Epidermal melanocyte (primary cell): ENCODE results near the gene ATF6.
A peak's percentile ranks its signal among the peaks of the same experiment; 100 is the strongest.

Experiments
- DNase-seq: peaks from one replicate; pipeline ENCODE4 v3.0.0; 2011; ENCODE audit warnings: low spot score; ENCODE audit not compliant: insufficient read length

The ATF6 gene

DNA sequence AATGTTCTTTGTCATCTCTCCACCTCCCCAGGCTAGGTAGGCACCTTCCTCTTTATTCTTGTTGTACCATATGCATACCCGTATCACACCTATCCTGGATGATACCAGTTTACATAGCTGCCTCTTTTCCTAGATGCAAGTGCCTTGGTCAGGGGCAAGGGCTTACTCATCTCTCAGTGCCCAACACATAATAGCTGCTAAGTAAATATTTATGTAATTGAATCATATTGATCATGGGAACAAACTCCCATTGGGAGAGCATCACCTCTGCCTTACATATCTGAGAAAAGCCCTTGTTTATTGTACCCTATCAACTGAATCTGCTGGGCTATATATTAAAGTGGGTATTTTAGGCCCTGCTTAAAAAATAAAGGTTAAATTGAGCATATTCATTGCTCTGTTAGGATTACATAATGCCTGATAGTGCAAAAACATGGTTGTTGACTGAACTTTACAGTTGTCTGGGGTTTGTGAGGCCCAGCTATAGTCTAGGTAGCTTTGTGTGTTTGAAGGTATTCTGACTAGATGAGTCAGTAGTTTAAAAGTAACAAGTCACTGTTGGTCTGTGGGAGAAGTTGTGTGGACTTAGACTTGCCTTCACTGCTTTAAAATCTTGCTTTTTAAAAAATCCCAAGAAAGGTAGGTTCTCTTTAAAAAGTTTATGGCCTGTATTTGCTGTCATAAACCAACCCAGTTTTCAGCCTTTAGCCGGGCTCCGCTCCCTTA, 174.9 kb downstream of the ATF6 start:
- DNase-seq, result no peak

DNA sequence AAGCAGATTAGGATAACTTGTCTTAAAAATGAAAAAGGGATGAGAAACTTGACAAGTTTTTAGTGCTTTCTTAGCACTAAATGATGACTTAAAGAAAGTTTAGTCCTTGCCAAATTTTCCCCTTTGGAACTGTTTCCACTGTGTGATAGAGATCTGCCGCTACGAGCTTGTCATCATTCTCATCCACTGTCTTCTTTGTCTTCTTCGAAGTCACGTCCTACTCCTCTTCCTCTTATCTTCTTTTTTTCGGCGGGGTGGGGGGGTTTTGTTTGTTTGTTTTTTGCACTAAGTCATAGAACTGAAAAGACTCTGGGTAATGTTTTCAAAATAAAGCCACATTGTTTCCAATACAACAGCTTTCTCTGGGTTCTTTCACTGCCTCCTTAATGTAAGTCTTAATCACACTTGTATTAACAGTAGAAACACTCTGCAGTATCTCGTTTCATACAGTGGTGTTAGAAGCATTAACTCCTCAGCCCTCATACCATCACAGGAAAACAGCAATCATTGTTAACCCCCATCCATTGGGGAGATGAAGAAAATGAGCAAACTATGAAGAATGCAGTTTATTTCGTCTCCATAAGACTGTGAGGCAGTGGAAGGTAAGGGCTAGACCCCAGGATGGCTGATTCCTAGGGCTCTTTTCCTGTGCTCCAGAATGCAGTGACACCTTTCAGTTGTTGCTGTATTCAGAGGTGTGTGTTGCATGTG, 175.8 kb downstream of the ATF6 start:
- no peak for DNase-seq

DNA sequence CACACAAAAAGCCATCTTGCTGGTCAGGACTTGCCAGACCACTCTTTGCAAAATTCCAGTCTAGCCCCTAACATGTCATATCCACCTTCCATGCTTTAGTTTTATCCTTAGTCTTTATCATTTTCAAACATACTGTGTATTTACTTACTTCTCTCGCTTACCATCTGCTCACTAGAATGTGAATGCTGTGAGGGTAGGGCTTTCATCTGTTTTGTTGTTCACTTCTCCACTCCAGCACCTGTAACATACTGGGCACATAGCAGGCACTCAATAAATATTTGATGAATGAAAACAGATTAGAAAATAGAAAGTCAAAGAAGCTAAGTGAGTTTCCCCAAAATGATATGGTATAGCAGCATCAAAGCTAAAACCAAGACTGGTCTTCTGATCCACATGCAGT, 177.6 kb downstream of the ATF6 start:
- DNase-seq, result no peak

DNA sequence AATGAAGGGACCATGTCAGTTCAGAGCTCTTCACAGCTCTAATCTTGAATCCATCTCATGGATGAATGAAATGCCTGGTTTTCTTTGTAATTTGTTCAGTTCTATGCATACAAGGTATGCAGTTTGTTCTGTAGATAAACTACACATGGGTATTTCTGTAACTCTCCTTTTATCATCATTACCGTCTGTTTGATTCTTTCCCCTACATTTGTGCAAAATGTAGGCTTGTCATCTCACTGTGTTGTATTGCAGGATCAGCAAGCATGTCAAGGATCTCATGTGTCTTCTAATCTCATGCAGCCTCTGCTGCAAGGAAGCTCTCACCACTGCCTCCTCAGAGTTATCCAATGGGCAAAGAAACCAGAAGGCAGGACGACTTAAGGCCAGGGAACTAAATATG, 178.3 kb downstream of the ATF6 start:
- DNase-seq, result no peak

DNA sequence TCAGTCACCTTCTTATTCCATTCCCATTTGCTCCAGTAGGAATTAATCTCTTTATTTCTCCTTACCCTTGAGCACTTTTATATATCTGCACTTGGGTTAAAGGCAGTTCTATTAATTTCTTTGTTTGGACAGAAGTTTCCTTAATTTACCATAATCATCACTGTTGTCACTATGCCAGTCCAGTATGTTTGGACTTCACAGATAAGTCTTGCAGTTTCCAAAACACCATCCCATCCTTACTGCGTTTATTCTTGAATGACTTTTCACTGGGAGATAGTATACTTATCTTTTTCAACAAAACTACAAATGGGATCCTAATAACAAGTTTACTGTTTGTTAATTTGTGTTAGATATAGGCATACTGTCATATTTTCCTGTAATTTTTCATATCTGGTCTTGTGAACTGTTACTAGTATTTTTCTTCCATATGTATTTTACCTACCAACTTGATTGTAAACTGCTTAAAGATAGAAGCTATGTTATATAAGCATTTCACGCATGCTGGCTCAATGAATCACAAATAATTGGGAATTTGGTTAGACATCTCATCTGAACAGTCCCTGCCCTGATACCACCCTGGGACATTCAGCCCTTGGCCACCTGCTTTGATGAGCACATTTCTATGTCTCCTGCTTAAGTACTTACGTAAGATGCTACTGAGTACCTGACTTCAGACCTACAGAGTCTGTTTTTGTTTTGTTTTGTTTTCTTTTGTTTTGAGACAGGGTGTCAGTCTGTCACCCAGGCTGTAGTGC, 179.4 kb downstream of the ATF6 start:
- no peak for DNase-seq

DNA sequence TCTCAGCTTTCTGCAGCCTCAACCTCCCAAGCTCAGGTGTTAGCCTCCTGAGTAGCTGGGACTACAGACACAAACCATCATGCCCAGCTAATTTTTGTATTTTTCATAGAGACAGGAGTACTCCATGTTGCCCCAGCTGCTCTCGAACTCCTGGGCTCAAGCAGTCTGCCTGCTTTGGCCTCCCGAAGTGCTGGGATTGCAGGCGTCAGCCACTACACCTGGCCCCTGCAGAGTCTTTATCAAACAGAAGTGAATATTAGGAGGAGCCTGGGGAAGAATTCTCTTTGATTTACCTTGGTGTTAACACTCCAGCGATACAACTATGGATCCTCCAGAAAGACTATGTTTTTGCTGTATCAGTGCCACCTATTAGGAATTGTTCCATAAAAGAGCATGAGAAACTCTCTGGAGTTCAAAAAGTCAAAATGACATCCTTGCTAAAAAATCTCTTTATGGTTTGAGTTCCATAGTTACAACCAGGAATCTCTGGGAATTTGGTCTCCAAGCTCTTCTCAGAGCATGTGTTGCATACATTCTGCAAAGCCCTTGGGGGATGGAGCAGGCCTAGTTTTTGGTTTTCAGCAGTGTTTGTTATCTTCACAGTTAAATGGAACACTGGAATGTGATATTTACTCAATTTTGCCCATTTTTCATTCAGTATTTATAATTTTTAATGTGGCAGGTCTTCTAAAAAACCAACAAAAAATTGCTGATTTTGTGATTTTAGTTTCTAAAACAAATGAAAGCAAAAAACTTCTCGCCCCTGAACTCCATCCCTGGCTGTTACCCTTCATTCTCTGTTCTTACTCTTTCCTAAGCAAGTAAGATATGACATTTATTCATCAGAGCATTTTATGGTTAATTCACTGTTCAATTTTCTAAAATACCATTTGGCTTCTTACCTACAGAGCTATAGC, 180.2 kb downstream of the ATF6 start:
- DNase-seq, result no peak

DNA sequence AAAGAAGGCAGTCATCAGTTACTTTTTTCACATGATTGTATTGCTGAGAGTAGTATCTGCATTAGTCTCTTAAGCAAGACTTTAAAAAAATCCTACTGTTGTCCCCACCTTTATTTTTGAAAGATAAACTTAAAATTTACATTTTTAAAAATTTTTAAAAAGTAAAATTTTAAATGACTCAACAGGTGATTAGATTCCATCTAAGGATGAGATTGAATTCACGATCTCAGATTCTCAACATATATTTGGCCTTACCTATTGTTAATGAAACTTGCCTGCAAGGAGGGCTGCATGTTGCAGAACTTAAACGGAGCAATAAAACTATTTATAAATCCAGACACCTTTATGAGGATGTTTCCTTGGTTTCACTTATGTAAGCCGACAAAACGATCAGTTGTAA, 182.3 kb downstream of the ATF6 start:
- DNase-seq, result no peak

DNA sequence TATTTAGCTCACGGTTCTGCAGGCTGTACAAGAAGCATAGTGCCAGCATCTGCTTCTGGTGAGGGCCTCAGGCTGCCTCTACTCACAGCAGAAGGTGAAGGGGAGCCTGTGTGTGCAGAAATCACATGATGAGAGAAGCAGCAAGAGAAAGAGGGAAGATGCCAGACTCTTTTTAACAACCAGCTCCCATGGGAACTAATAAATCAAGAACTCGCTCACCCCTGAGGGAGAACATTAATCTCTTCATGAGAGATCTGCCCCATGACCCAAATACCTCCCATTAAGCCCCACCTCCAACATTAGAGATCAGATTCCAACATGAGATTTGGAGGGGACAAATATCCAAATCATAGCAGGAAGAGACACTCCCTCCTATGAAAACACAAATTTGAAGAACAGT, 183.4 kb downstream of the ATF6 start:
- no peak for DNase-seq

DNA sequence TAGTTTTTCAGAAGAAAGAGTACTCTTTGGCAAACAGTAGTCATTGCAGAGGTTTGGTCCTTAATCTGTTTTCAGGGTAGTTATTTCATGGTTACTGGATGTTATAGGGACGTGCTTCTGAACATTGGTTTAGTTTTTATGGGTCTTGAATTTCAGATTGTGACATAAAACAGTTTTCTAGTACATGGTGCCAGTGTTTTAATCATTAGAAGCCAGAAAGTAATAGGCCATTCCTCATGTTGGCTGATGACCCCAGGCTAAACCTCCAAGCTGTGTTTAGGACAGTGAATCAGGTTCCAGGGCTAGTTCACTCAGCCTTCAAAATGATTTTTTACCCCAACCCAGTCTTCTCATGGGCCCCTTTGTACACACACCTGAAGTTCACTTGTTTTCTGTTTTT, 184.3 kb downstream of the ATF6 start:
- DNase-seq, result no peak

DNA sequence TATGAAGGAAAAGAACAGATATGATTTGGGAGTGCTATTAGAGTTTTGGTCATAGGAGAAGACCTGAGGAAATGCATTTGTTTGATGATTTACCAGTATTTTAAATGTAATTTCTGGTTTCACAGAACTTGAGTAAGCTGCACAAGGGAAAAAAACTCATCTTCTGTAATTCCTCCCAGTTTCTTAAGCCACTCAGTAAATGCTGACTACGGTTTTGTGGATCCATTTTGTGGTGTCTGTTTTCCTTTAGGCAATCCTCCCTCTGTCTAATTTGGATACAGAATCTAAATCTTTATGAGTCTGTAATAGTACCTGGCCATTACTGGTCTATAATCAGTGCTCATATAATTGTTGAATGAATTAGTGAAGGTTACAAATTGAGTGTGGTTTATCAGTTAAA, 185.5 kb downstream of the ATF6 start:
- DNase-seq, result no peak

DNA sequence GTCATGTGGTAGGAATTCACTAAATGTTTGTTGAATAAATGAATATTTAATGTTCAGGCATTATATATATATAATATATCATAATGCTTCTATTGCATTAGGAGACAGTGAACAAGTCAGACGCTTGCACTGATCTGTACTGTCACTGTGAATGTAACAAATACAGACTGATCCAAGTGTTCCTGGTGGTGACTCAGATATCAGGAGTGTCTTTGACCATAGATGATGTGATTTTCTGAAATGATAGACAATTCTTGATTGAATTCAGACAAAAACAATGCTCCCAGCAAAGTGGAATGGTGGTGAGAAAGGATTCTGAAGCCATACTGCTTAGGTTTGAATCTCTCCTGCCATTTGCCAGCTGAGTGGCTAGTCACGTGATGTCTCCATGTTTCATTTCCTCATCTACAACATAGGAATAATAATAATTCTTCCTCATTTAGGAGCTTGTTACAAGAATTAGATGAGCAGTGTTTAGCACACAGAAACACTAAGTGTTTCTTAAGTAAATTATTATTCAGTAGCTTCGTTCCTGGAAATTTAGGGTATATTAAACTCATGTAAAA, 186.6 kb downstream of the ATF6 start:
- no peak for DNase-seq

DNA sequence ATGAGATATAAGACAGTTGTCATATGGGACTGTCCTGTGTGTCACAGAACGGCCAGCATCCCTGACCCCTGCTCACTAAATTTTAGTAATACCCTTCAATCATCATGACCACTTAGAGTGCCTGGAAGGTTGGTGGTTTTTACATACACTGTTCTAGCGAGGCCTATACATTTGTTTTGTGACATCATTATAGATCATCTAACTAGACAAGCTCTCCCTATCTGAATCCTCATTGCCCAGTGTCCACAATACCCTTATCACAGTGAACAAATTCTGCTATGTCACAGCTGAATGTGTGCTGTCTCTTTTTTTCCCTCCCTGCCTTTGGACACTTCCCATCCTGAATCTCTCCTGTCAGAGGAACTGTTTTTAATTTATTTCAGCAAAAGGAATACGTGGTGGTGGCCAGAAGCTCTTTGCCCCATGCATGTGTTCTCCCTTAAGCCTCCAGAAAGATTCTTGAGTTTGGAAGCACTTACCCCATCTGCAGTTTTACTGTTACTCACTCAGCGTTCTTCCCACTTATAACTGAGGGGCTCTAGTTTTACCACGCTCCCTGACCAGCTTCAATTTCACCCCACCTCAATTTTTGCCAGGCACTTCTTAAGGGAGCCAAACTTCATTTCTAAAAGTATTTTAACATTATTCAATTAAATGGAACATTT, 187.3 kb downstream of the ATF6 start:
- no peak for DNase-seq

DNA sequence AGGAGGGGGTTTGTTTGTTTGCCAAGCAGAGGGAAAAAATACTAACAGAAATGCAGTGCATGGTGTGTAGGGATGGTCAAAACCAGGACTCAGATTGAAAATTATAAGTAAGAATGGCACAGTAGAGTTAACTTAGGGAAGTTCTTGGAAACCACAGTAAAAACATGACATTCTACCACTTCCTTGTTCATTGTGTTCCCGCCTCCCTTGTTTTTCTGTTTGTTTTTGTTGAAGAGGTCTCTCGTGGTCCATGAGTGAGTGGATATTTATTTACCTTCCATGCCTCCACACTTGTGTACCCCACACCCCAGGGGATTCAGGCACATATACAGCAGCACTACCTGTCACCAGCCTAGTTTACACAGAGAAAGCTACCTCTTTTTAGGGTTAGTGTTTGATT, 187.9 kb downstream of the ATF6 start:
- no peak for DNase-seq

DNA sequence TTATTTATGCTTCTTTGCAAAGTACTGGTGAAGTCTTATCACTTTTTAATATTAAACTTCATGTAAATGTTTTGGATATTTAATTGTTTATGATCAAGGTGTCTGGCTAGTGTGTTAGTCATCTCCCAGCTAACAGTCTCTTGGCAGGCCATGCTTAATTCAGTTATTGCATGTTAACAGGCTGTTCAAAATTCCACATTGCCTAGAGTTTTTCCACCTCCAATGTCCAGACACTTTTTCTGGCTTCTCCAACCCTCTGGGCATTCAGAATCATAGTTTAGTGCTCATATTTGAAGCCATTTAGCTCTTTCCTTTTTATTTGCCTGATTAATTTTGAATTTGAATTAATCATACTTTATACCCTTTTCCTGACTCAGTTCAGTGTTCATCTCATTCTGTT, 188.3 kb downstream of the ATF6 start:
- DNase-seq, result no peak

DNA sequence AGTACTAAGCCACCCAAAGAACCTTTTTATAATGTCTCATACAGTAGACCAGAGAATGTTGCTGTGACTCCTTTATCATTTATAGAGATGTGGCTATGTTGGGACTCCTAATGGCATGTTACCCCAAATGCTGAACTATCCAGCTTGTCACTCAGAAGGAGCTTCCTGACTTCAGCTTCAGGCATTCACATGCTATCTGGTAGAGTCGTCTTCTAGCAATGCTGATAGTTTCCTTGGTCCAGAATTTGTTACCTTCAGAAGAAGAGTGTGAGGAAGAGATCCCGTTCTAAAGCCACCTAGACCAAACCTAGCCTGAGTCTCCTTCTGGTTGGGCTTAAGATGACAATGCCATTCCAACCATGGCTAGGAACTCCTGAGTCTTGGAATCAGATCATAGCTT, 189.5 kb downstream of the ATF6 start:
- DNase-seq, result no peak

DNA sequence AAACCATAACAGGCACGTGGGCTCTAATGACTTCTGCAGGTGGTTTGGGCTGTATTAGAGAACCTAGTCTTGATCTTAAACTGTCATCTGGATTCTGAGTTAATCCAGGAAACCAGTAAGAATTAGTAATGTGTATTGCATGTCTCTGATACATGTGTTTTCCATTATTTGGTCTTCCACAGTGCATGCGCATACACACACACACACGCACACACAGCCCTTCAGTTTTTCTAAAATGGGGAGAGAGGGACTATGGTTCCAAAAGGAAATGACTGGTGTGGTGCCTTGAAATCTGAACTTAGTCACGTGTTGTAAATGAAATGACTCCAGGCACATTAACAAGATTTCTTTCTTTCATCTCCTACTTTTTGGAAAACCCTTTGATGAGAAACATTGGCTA, 190.0 kb downstream of the ATF6 start:
- peak; percentile 51 for DNase-seq

DNA sequence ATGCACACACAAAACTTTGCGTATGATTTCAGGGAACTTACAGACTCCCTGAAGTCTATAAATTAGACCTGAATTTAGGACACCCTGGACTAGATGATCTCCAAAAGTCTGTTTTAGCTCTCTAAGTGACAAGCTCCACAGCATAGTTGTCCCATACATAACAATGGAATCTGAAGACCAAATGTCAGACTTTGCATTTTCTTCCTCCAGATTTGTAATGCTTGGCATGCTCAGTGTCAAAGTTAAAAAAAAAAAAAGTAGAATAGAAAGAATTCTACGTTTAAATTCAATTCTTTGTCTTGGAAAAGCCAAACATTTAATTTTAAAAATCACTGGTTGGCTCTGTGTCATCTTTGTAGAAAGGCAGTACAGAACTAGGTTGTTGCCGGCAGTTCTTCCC, 190.8 kb downstream of the ATF6 start:
- DNase-seq, result no peak

DNA sequence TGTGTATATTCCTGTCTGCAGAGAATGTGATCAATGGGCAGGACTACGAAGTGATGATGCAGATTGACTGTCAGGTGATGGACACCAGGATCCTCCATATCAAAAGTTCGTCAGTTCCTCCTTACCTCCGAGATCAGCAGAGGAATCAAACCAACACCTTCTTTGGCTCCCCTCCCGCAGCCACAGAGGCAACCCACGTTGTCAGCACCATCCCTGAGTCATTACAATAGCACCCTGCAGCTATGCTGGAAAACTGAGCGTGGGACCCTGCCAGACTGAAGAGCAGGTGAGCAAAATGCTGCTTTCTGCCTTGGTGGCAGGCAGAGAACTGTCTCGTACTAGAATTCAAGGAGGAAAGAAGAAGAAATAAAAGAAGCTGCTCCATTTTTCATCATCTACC, 192.3 kb downstream of the ATF6 start:
- DNase-seq, result no peak

DNA sequence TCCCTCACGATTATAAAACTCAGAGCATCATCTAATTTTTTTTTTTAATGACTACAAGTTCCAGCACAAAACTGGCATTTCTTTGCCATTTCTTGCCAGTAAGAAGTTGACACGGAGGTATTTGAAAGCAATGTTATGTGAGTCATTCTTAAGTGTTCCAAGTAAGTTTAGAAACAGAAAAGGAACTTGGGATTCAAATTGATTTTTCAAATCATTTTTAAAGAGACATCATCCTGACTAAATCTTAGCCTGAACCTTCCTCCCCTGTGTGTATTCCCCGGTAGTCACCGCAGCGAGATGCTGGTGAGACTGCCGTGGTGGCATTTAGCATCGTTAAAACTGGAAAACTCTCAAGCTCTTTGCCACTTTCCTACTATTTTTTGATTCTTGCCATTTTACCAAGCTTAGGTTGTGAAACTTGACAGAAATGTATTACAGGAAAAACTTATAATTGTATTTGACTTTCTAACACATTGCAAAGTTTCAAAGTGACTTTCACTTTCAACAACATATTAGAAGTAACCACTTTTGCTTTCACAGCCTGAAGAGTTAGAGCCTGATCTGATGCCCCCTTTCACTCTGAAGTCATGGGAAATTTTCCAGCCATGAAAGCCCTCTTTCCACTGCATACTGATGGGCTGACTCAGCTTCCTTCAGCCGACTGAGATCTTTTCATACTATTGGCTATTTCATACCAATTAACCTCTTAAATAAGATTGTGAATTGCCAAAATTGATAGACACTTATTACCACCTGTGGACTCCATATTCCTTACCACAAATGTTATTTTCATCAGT, 196.2 kb downstream of the ATF6 start:
- peak; percentile 61 for DNase-seq

DNA sequence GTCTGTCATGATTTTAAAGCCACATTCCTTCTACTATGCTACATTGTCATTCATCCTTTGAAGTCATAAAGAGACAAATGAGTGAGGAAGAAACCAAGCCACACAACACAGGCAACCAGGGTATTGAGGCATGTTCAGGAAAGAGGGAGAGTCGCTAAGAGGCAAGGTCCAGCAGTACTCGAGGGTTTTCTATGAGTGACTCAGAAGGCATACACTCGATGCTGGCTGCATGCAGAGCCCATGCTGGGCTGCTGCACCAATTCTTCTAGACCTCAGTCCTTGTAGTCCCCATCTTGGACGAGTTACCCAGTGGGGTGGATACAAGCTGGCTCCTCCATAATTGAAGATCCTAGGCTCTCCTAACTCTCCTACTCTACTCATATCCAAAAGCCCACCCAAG, 199.9 kb downstream of the ATF6 start:
- DNase-seq, result no peak
